Measurements from ENCODE around the gene DCTD.

DCTD gene

DNA sequence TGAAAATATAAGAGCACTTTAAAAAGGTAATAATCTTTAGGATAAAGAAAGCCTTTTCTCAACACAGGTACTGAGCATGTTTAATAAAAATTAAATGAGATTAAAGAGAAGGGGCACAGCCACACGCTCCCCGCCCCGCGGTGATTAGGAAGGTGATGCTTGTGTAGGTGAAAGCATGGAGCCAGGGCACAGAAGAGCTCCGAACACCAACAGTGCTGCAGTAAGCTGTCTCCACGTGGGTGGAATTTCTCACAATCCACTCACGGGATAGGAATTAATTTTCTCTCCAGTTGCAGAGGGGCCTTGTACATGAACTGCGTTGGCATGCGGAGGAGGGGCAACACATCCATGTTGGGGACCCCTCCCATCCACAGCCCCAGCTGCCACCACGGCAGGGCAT is 27.0 kb downstream of the DCTD start:
- DNase-seq (ENCODE audit: low spot score), result no peak

DNA sequence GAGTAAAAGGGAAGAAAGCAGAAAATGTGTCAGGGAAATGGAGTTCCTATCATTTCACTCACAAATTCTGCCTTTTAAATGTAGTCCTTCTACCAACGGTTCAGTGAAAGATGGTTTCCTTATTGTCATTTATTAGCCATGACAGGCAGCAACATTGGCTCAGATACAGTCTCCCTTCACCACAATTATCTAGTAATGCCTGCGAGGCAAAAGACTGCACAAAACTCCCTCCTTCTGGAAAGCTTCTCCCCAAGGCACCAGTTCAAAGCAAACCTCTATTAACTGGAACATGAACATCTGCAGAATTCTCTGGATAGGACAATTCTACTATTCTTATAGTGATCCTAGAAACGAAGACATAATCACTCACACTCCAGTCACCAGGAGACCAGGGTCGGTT is 28.3 kb downstream of the DCTD start:
- no peak for DNase-seq (ENCODE audit: low spot score)

DNA sequence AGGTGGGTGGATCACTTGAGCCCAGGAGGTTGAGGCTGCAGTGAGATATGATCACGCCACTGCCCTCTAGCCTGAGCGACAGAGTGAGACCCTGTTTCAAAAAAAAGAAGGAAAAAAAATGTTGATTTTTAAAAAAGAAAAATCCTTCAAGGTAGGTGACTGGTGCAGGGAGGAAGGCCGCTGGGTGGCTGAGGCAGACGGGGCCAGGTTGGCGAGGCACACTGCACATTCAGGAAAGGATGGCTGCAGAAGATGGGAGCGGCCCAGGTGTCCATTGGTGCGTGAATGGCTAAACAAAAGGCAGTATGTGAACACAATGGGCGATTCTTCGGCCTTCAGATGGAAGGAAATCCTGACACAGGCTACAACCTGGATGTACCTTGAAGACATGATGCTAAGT is 30.4 kb downstream of the DCTD start:
- DNase-seq (ENCODE audit: low spot score), result no peak

DNA sequence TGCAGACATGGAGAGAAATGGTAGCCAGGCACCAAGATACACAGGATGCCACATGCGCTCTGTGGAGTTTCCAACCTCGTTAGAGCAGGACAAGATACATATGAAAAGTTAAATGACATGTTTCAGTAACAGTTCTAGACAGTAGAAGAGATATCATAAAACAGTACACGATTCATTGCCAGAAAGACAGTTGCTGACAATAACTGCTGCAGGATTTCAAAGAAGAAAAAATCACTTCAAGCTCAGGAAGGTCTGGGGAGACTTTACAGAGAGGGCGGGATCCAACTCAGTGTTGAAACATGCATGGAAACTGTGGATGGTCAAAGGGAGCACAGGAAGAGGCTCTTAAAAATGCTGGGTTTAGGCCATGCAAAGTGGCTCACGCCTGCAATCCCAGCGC is 31.0 kb downstream of the DCTD start:
- DNase-seq (ENCODE audit: low spot score), result no peak

DNA sequence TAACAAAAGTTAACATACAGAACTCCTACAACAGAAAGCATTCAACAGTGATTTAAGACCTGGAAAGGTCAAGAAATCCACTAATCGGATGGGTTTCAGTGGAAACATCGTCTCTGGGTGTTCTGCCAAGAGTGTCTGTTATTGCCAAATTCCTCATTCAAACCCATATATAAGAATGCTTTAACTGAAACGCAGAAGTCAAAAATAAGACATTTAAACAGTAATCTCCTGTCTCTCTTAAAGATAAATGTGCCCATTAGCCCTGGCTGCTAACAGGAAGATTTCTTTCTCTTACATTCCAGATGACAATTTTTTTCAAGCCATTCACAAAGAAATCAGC is 31.5 kb downstream of the DCTD start:
- no peak for DNase-seq (ENCODE audit: low spot score)

DNA sequence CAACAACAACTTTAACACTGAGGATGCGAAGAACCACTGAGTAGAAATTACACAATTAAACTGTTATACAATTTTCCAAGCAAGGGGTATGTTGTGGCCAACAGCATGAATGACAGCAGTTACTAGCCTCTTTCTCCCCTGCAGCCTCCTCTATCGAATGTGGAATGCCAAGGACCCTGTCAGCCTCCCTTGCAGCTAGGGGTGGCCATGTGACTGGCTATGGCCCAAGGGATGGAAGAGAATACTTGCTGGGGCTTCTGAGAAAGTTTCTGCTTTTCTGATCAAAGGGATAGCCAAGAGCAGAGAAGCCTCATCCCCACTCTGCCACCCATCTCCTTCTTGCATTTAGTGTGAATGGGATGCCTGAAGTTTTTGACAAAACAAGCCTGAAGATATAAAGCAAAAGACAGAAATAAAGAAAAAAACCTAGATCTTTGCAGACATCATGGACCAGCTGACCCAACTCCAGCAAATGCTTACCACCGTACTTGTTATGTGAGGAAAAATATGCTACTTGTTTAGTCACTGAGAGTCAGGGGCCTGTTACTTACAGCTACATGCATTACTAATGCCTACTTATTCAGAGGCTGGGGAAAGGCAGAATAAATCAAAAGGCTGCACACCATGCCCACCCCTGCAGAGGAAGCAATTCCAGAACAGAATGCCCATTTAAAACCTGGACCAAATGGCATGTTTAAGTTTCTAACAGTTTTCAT is 32.0 kb downstream of the DCTD start:
- no peak for DNase-seq (ENCODE audit: low spot score)

DNA sequence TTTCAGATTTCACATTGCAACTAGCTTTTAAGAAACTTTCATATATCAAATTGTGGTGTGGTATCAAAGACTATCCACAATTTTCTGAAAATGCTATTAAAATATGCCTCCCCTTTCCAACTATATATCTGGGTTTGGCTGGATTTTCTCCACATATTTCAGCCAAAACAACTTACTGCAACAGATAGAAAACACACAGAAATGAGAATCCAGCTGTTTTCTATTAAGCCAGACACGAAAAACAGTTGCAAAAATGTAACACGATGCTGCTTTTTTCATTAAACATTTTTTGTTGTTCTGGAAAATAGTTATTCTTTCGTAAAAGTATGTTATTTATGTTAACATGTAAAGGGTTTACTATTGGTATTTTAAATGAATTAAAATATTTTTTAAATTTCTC is 33.1 kb downstream of the DCTD start:
- no peak for DNase-seq (ENCODE audit: low spot score)

DNA sequence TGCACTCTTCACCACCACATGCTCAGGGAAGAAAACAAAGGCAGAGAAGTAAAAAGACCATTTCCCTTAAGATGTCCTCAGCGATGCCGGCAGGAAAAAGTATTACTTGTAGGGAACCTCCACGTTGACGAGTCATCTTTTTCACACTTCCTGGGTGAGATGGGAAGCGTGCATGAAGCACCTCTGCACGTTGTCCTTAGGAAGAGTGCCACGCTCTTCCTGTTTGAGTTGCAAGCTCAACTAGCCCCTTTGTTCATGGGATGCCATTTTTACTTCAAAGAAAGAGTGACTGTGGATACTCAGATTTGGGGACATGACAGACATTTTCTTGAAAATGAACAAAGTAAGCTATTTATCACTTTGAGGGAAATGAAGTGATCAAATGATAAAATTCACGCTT is 33.8 kb downstream of the DCTD start:
- no peak for DNase-seq (ENCODE audit: low spot score)

DNA sequence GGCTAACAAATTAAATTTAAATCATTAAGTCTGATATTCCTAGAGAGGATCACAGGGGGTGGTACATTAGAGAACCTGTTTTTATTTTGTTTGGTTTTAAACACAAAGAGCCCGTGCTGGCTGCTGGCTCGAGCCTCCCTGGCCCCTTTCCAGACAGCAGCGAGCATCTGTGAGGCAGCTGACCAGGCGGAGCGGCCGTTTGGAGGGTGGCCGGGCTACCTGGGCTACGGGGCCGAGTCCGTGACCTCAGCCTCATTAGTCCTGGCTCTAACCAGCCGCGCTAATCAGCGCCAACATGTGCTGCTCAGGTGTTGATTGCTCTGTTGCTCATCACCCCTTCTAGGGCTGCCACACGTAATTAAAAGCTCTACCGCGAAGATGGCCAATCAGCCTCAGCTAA is 35.3 kb downstream of the DCTD start:
- no peak for DNase-seq (ENCODE audit: low spot score)

DNA sequence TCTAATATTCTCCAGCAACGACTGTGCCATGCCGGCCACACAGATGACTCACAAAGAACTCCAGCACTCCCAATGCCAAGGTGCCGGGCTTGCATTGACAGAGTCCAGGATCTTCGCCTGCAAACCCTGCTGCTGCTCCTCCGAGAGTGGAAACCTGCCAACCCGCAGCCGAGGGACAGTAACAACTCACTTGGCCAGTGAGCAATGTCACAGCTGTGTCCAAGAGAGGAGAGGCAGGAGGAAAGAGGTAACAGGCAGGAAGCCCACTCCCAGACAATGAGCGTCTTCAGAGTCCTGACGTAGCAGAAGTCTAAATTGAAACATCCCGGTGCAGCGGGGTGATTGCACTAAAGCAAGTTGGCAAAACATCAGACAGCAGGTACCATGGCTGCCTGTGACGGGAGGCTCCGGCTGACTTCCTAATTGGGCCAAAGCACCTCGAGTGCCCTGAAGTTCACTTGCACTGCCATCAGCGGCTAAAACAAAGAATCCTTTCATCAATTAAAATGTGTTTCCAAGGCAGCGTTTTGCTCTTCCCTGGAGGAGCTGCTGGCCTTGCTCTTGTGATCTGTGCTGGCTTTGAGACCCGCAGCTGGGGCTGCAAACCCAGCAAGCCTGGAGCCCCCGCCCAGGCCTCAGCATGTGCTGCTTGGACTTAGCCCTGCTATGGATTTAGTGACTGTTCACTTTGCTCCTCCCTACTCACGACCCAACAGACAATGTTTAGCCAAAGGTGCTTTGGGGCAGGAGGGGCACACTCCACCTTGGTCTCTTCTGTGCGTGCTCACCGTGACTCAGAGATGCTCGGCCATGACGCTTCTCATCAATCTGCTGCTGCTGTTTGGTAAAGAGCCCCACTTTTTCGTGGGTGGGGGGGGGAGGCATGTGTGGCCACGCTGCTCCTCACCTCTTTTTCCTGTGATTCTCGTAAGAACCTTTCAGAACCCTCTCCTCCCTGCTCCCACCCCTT is 36.5 kb downstream of the DCTD start:
- no peak for DNase-seq (ENCODE audit: low spot score)

DNA sequence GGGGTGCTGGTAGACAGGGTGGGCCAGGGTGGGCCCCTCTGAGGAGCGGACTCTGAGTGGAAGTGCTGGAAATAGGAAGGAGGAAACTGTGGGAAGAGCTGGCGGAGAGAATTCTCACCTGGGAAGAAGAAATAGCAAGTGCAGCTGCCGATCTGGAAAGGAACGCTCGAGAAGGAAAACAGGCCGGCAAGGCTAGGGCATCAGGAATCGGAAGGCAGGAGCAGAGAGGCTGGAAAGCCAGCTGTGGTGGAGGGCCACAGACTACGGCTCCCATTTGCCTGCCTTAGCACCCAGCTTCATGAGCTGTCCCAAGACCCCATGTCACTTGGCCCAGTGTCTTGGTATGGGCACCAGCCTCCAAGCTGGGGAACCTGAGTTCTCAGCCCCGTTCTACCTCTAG is 37.3 kb downstream of the DCTD start:
- DNase-seq (ENCODE audit: low spot score), result no peak

DNA sequence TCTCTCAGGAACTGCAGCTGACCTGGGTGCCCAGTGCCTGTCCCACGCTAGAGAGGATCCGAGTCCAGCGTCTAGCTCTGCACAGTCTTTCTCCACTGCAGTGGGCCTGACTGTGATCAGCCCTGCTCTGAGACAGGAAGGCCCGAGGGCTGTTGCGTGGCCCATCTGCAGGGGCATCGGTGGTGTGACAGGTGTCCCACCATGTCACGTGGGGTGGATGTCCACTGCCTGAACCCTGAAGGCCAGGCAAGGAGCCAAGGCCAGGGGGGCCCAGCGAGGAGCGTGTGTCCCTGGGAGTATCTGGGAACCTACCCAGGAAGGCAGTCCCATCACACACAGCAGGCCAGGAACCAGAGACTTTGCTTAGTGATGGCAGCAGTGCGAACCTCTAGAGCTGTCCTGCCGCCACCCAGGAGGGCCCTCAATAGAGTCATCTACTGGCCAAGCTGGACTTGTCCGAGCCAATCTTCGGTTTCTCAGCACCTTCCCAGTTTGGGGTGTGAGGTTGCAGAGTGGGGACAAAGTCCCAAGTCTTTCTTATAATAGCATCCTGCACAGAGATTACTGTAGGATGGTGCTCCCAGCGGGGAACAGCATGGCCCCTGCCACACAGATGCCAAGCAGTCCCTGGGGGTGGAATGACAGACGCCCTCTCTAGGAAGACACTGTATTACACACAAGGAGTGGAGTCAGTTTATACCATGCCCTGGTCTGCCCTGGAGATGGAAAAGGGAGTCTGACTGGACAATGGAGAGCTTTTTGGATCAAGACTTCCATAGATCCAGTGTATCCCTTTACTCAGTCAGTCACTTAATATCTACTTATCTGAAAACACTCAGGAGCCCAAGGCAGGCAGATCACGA is 38.3 kb downstream of the DCTD start:
- no peak for DNase-seq (ENCODE audit: low spot score)

DNA sequence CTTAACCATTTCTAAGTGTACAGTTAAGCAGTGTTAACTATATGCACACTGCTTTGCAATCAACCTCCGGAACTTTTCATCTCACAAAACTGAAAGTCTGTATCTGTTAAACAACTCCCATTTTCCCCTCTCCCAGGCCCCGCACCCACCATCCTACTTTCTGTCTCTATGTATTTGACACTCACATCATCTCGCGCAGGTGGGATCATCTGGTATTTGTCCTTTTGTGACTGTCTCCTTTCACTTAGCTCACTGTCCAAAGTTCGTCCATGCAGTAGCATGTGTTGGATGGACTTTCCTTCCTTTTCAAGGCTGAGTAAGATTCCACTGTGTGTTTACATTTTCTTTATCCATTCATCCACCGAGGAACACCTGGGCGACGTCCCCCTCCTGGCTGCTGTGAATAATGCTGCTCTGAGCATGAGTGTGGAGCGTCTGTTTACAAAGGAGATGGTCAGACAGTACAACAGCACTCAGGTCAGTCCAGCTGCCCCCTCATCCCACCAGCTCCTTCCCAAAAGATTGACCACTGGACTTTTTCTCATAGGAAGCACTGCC is 39.8 kb downstream of the DCTD start:
- no peak for DNase-seq (ENCODE audit: low spot score)

DNA sequence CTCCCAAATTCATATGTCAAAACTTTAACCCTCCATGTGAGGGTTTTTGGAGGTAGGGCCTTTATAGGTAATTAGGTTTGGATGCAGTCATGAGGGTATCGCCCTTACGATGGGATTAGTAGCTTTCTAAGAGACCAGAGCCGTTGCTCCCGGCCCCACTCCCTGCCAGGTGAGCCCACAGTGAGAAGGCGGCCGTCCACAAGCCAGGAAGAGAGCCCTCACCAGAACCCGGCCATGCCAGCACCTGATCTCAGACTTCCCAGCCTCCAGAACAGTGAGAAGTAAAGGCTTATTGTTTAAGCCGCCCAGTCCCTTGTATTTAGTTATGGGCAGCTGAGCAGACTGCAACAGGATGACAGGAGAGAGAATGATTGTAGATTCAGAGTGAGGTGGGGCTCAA is 40.8 kb downstream of the DCTD start:
- no peak for DNase-seq (ENCODE audit: low spot score)

DNA sequence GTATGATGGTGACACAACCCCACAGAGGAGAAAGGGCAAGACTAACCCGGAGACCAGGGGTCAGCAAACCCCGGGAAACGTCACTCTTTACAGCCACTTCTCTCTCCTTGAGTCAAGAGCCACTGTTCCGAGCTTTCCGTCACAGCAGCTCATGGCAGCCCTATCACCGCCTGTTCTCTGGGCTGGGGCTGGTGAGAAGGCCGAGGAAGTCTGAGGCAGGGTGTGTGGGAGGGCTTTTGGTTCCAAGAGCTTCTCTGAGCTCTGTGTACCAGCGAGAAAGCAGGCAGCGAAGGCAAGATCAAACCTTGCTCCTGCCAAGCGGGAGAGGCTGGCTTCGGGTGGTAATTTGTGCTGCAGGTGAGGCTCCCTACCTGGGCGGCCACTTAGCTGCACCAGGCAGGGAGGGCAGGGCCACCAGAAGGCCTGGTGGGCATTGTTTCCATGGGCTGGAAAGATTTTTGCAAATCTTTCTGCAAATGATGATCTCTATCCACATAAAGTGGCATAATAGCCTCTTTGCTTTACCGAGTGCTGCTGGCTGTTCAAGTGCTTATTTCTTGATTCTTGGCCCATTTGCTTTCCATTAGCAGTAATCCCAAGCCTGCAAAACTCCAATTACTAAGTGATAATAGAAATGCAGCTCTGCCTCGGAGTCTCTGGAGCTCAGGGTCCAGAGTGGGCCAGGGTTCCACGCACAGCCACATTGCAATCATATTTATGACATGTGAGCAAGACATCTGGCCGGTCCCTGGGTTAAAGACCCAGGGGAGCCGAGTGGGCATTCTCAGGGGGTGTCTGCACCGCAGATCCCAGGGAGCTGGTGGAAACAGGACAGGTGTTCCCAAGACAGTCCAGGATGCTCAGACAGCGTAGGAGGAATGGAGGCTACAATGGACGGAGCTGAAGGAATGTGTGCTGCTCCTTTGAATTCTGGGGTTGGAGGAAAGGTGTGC is 41.5 kb downstream of the DCTD start:
- no peak for DNase-seq (ENCODE audit: low spot score)

DNA sequence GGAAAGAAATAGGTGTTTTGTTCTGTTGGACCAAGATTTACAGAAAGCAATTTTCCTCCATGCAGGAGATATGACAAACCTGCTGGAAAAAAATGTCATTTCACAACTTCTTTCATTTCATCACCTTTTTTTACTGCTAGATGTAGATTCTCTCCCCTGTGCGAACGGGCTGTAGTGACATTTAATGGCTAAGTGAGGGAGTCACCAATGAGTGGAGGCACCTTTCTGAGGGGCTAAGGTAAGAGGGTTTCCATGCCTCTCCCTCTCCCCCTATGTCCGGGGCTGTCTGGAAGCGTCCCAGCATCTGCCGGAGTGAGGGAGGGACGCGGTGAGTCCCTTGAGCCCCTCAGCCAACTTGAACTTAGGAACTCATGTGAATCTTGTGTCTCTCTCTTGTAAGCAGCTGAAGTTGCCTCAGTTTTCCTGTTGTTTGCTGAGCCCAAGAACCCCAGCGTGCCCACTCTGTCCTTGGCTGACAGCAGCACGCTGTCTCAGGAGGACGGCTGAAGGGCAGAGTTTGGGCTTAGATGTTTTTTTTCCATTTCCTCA is 42.3 kb downstream of the DCTD start:
- no peak for DNase-seq (ENCODE audit: low spot score)

DNA sequence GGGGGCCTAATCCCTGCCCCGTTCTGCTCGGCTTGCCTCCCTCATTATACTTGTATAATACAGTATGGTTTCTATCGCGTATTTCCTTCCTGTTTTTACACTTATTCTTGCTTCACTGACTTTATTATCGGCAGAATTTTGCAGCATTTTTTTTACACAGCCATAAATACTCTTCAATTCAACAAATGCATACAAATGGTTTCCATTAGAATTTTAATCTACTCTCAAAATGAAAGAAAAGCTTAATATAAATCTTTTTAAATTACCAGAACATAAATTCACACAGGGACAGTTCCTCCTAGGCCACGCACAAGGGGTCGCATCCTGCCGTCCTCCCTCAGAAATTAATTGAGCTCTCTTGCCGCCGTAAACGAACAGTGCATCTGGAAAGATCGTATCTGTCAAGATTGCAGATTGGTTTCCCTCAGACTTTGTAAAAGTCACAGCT is 42.9 kb downstream of the DCTD start:
- no peak for DNase-seq (ENCODE audit: low spot score)

DNA sequence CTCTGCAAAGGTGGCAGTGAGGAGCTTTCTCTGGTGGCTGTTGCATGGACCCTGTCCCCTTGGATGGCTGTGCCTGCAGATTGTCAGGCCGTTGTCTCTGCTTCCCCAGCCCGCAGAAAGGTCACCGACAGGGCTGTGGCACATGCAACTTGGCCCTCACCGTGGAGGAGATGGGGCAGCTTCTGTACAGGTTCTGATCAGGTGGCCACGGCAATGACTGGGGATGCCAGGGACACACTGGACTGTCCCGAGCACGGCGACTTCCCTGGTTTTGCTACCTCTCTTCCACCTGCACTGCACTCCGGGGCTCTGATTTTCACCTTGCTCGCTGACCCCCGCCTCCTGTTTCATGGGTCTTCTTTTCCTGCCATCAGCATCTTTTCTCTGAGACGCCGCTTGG is 43.5 kb downstream of the DCTD start:
- DNase-seq (ENCODE audit: low spot score), result no peak

DNA sequence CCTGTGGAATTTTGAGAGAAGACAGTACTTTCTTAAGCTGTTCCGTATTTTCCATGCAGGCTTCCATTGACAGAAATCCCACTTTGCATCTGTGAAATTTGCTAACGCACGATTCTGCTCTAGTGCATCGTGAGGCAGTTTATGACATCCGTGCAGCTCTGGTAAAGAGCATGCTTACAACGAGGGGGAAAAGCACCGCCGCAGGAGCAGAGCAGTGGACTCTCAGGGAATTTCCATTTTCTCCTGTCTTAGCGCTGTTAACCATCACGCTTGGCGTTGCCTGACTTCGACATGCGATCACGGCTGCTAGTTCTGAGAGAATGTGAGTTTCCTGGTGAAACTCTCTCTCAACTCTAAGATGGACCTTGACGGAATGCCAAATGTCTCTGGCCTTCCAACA is 43.9 kb downstream of the DCTD start:
- DNase-seq (ENCODE audit: low spot score), result no peak

DNA sequence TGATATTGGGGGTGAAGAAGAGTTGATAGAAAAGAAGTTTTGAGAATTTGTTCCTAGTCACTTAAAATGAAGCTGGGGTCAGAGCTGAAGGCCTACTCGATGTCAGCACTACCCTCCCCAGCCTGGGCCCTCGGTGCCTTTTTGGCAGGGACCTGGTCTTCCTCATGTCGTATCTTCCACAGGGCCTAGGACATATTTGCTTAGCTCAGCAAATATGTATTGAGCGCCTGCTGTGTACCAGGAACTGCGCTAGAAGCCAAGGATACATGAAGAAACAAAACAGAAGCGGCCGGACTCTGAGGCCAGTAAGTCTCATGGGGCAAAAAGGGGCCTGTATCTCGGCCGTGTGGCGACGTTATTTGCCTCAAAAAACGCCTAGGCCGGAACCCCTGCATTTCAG is 44.3 kb downstream of the DCTD start:
- no peak for DNase-seq (ENCODE audit: low spot score)

DNA sequence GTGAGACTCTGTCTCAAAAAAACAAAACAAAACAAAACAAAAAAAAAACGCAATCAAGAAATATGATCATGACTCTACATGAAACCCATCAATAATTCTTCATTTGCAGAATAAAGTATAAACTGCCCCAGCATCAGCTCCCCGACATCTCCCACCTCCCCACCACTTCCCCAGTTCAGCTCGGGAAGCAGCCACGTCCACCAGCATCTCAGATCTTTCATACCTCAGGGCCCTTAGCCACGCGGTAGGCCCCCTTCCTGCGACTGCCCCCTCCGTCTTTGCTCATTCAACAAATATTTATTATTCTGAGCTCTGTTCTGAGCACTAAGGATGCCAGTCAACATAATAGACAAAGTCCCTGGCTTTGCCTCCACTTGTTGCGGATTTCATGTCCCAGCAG is 45.6 kb downstream of the DCTD start:
- no peak for DNase-seq (ENCODE audit: low spot score)

All from hematopoietic multipotent progenitor cell treated with erythropoietin and hydrocortisone succinate and interleukin-3 and kit ligand, for 17 days (in vitro differentiated cells).